HCT116 (cell line): ENCODE data around the gene PSME3IP1. TPM values are rescaled to one million over a fixed set of nuclear protein-coding genes. Genes with fewer than 3 reads are reported as not detected.

Experiments used
- ATAC-seq: fragments of 200-7000 bp; cut with Tn5 transposase; 2 replicates; pipeline ENCODE4 v1.9.1; 2020; ENCODE audit warnings: mild to moderate bottlenecking, moderate library complexity
- BruUV-seq: library from RNA; stranded (reverse); fragments of 400-500 nt; replicated peaks from 2 replicates; lab custom pipeline; 2021; lab: Mats Ljungman, UMichigan
- CTCF ChIA-PET: fragments of 300-600 bp; sonication (Branson Sonifier 250); formaldehyde crosslinking; loops from one replicate; lab custom pipeline; 2021; ENCODE audit warnings: antibody characterized with exemption; lab: Charles Lee
- POLR2A ChIA-PET: fragments of 300-600, 350-600 bp; sonication (Branson Sonifier 250); formaldehyde crosslinking; loops from one replicate; lab custom pipeline; 2021; ENCODE audit warnings: antibody characterized with exemption; lab: Charles Lee
- RAD21 ChIA-PET, 2 experiments: fragments of 300-600 bp; sonication (Branson Sonifier 250); formaldehyde crosslinking; loops; one replicate each; lab custom pipeline; 2023; ENCODE audit warnings: low total read pairs in 2 of 2; ENCODE audit not compliant: uncharacterized antibody in 2 of 2, unreplicated experiment in 2 of 2, low non-redundant PET in 1 of 2; lab: Charles Lee
- DNase-seq: peaks from one replicate; pipeline ENCODE4 v3.0.0-alpha.2; 2010; ENCODE audit warnings: low read depth, low spot score
- H2AFZ ChIP-seq: fragments of 200-600 bp; shearing (Covaris generic), sonication (generic); 2 replicates; pipeline ENCODE4 v1.6.1; 2017; ENCODE audit warnings: low read depth, mixed run types, mixed read lengths, antibody characterized with exemption, low read length; ENCODE audit not compliant: poor library complexity, severe bottlenecking
- H3K27ac ChIP-seq: 2 replicates; pipeline ENCODE4 v1.5.1; 2012; ENCODE audit warnings: low read depth, low read length
- H3K27me3 ChIP-seq: fragments of 200-600 bp; sonication (generic); 2 replicates; pipeline ENCODE4 v1.6.1; 2016; ENCODE audit warnings: mixed run types, low read length, mixed read lengths; ENCODE audit not compliant: insufficient read depth
- H3K36me3 ChIP-seq, 2 experiments: fragments of 200-500 bp in 1 of 2; fragments of 200-600 bp in 1 of 2; sonication (Bioruptor generic) in 1 of 2; sonication (generic) in 1 of 2; 2 replicates each; pipeline versions ENCODE4 v1.5.1 to v1.6.1; 2014 to 2016; ENCODE audit warnings: low read length in 2 of 2, inconsistent platforms in 1 of 2, mixed read lengths in 1 of 2, mixed run types in 1 of 2; ENCODE audit not compliant: insufficient read depth in 2 of 2, control insufficient read depth in 1 of 2
- H3K4me1 ChIP-seq, 2 experiments: fragments of 200-600 bp in 1 of 2; sonication (generic) in 1 of 2; 2 replicates each; pipeline versions ENCODE4 v1.5.1 to v1.6.1; 2012 to 2017; ENCODE audit warnings: low read length in 2 of 2, inconsistent platforms in 1 of 2, mild to moderate bottlenecking in 1 of 2, mixed read lengths in 1 of 2, mixed run types in 1 of 2, moderate library complexity in 1 of 2; ENCODE audit not compliant: insufficient read depth in 2 of 2, control insufficient read depth in 1 of 2
- H3K4me2 ChIP-seq: fragments of 200-600 bp; sonication (generic); 2 replicates; pipeline ENCODE4 v1.6.1; 2017; ENCODE audit warnings: mixed run types, low read length, mixed read lengths
- H3K4me3 ChIP-seq, 2 experiments: fragments of 200-600 bp in 1 of 2; sonication (generic) in 1 of 2; replicated peaks in 1 of 2; 2 replicates each; pipeline ENCODE4 v1.5.1; 2011 to 2016; ENCODE audit warnings: low read length in 2 of 2, control low read depth in 1 of 2, low read depth in 1 of 2, mild to moderate bottlenecking in 1 of 2, mixed read lengths in 1 of 2, mixed run types in 1 of 2
- H3K79me2 ChIP-seq: fragments of 200-600 bp; sonication (generic); 2 replicates; pipeline ENCODE4 v1.6.1; 2017; ENCODE audit warnings: mild to moderate bottlenecking, mixed run types, low read length, moderate library complexity, mixed read lengths; ENCODE audit not compliant: insufficient read depth
- H3K9ac ChIP-seq: fragments of 200-600 bp; sonication (generic); 2 replicates; pipeline ENCODE4 v1.6.1; 2016; ENCODE audit warnings: low read length, mixed read lengths
- H3K9me2 ChIP-seq: fragments of 200-600 bp; sonication (generic), shearing (Covaris generic); 2 replicates; pipeline ENCODE4 v1.6.1; 2017; ENCODE audit warnings: mixed run types, mild to moderate bottlenecking, moderate library complexity; ENCODE audit not compliant: insufficient read depth
- H3K9me3 ChIP-seq, 2 experiments: fragments of 200-500 bp in 1 of 2; fragments of 200-600 bp in 1 of 2; sonication (Bioruptor generic) in 1 of 2; sonication (generic) in 1 of 2; 2 replicates each; pipeline ENCODE4 v1.6.1; 2014 to 2017; ENCODE audit warnings: low read length in 2 of 2, mixed read lengths in 2 of 2, inconsistent platforms in 1 of 2, low read depth in 1 of 2, mild to moderate bottlenecking in 1 of 2, mixed run types in 1 of 2, moderate library complexity in 1 of 2; ENCODE audit not compliant: control insufficient read depth in 1 of 2, insufficient read depth in 1 of 2
- H4K20me1 ChIP-seq: fragments of 200-600 bp; sonication (generic), shearing (Covaris generic); 2 replicates; pipeline ENCODE4 v1.6.1; 2017; ENCODE audit warnings: mixed run types, mild to moderate bottlenecking, moderate library complexity; ENCODE audit not compliant: insufficient read depth
- ATF3 ChIP-seq: IDR thresholded peaks from 2 replicates; pipeline ENCODE4 v1.6.1; 2012
- CEBPB ChIP-seq: IDR thresholded peaks from 2 replicates; pipeline ENCODE4 v1.6.1; 2012; ENCODE audit warnings: low read depth
- REST ChIP-seq: IDR thresholded peaks from 2 replicates; pipeline ENCODE4 v1.6.1; 2012; ENCODE audit warnings: low read depth
- SP1 ChIP-seq: IDR thresholded peaks from 2 replicates; pipeline ENCODE4 v1.6.1; 2012; ENCODE audit warnings: low read depth
- ZBTB33 ChIP-seq: IDR thresholded peaks from 2 replicates; pipeline ENCODE4 v1.6.1; 2011; ENCODE audit warnings: mild to moderate bottlenecking, low read length, moderate library complexity; ENCODE audit not compliant: insufficient replicate concordance; ENCODE audit errors: extremely low read depth
- intact Hi-C: fragments of 100-400 bp; cut with micrococcal nuclease; formaldehyde crosslinking; loops from 2 replicates; pipeline ENCODE4 v1.10.0; 2022
- total RNA-seq: library from RNA; stranded (reverse); gene quantifications from one replicate; pipeline ENCODE4 v1.2.1, GENCODE V29; 2021; ENCODE audit not compliant: unreplicated experiment

PSME3IP1 gene
- total RNA-seq, 1 experiment from 2014 or later = 88.5 TPM

GRCh38 chr16:57231821-57232350, 46.0 kb upstream of the PSME3IP1 start:
- H3K4me1 ChIP-seq = peaks cover 0 to 13% of the 10 kb centered on the region in 2 experiments; a peak in 2 of 4 replicates
- H3K4me2 ChIP-seq = no peak overlapping the region
- H3K9me3 ChIP-seq = no peaks in the 10 kb centered on the region
- H3K9ac ChIP-seq = no peak overlapping the region
- no peaks in the 10 kb centered on the region for H3K27me3 ChIP-seq
- POLR2A ChIA-PET = no interaction called here
- no peak for TF ChIP-seq ZBTB33
- no peak overlapping the region for H3K27ac ChIP-seq
- RAD21 ChIA-PET = no interaction called here
- no peak for ATAC-seq
- no peaks in the 10 kb centered on the region for H3K9me2 ChIP-seq
- no peak for DNase-seq
- no peak overlapping the region for H3K4me3 ChIP-seq
- CTCF ChIA-PET = no interaction called here
- intact Hi-C loops = no loop called here
- no peaks in the 10 kb centered on the region for H4K20me1 ChIP-seq
- peaks cover 22 to 41% of the 10 kb centered on the region in 2 experiments; a peak in 3 of 4 replicates for H3K36me3 ChIP-seq
- BruUV-seq = no TSS peak
- no peak overlapping the region for H2AFZ ChIP-seq
- no peaks in the 10 kb centered on the region for H3K79me2 ChIP-seq

- Histone ChIP-seq H3K36me3 (peaks cover 27 to 52% of the 10 kb centered on the region in 2 experiments; a peak in 3 of 4 replicates), H3K9ac (no peak overlapping the region), H3K27me3 (no peaks in the 10 kb centered on the region), H3K79me2 (no peaks in the 10 kb centered on the region), H3K4me2 (no peak overlapping the region), H4K20me1 (no peaks in the 10 kb centered on the region), H3K9me2 (no peaks in the 10 kb centered on the region), H3K4me3 (no peak overlapping the region), H3K9me3 (no peaks in the 10 kb centered on the region), H3K27ac (no peak overlapping the region), H3K4me1 (peaks cover 0 to 6% of the 10 kb centered on the region in 2 experiments; a peak in 1 of 4 replicates), H2AFZ (no peak overlapping the region)
- ChIA-PET CTCF (no interaction called here), RAD21 (no interaction called here), POLR2A (no interaction called here)
- ATAC-seq = no peak
- TF ChIP-seq CEBPB = no peak
- TF ChIP-seq ATF3 = no peak
- TF ChIP-seq SP1 = no peak
- no peak for TF ChIP-seq REST
- intact Hi-C loops = no loop called here
- no peak for DNase-seq
- BruUV-seq = no TSS peak
Observed at GRCh38 chr16:57229079-57229478, 43.2 kb upstream of the PSME3IP1 start.
